Coronary artery (tissue), 2 donors: ENCODE results near the gene GEMIN7.

Source experiments
- DNase-seq: peaks from one replicate; pipeline ENCODE4 v3.0.0-alpha.2; 2017; ENCODE audit warnings: low spot score
- H3K27ac ChIP-seq, 2 donors: fragments of 200-600 bp; sonication (generic); one replicate each; pipeline ENCODE4 v1.5.1; 2016 to 2019
- H3K4me3 ChIP-seq: fragments of 200-600 bp; sonication (generic); 2 replicates; pipeline ENCODE4 v1.5.1; 2016; ENCODE audit warnings: mild to moderate bottlenecking, moderate library complexity
- CTCF ChIP-seq: fragments of 200-600 bp; sonication (generic); IDR thresholded peaks from one replicate; pipeline ENCODE4 v1.5.1; 2019; ENCODE audit warnings: antibody characterized with exemption

GEMIN7 gene

GRCh38 chr19:45096700-45097099 lies 17.6 kb downstream of the GEMIN7 start:
- DNase-seq: no peak
- Histone ChIP-seq H3K4me3 (no peak overlapping the region), H3K27ac (no peak overlapping the region)
- TF ChIP-seq CTCF: no peak

GRCh38 chr19:45097450-45097775 lies 18.4 kb downstream of the GEMIN7 start:
- Histone ChIP-seq H3K4me3 (no peak overlapping the region), H3K27ac (no peak overlapping the region)
- TF ChIP-seq CTCF: no peak
- DNase-seq: no peak

- TF ChIP-seq CTCF: no peak
- no peak for DNase-seq
- Histone ChIP-seq H3K27ac (peak overlapping the region in 1 of 2 donors; percentile 0), H3K4me3 (peak overlapping the region; percentile 28)
These were observed 18.9 kb downstream of the GEMIN7 start for GRCh38 chr19:45097776-45098520.

- no peak overlapping the region for H3K27ac ChIP-seq
- DNase-seq: no peak
- H3K4me3 ChIP-seq: peak overlapping the region; percentile 28
- no peak for TF ChIP-seq CTCF
These were observed 19.7 kb downstream of the GEMIN7 start for GRCh38 chr19:45098521-45099466.

GRCh38 chr19:45099467-45100191 lies 20.6 kb downstream of the GEMIN7 start:
- TF ChIP-seq CTCF: no peak
- Histone ChIP-seq H3K27ac (no peak overlapping the region), H3K4me3 (no peak overlapping the region)
- DNase-seq: no peak

- Histone ChIP-seq H3K27ac (no peak overlapping the region), H3K4me3 (no peak overlapping the region)
- no peak for TF ChIP-seq CTCF
- no peak for DNase-seq
These were observed 21.1 kb downstream of the GEMIN7 start for GRCh38 chr19:45100201-45100600.
